HepG2 (cell line): ENCODE results near the gene PLSCR3. TPM values are rescaled to one million over a fixed set of nuclear protein-coding genes. Genes with fewer than 3 reads are reported as not detected.

ENCODE experiments used
- BATF2 ChIP-seq: sonication (generic); formaldehyde crosslinking; IDR thresholded peaks from 2 replicates; pipeline ENCODE4 v1.8.0; 2022; ENCODE audit warnings: mild to moderate bottlenecking, missing genetic modification reagents, moderate library complexity
- ELF1 ChIP-seq: sonication (generic); formaldehyde crosslinking; IDR thresholded peaks from 2 replicates; pipeline ENCODE4 v1.4.0; 2020; ENCODE audit warnings: missing genetic modification reagents
- FOSL2 ChIP-seq: sonication (generic); formaldehyde crosslinking; IDR thresholded peaks from 2 replicates; pipeline ENCODE4 v1.4.0; 2020; ENCODE audit warnings: missing genetic modification reagents
- FOXK1 ChIP-seq: sonication (generic); formaldehyde crosslinking; IDR thresholded peaks from 2 replicates; pipeline ENCODE4 v1.4.0; 2020; ENCODE audit warnings: low read depth, missing genetic modification reagents, borderline replicate concordance
- KLF9 ChIP-seq: IDR thresholded peaks from 2 replicates; pipeline ENCODE4 v1.6.1; 2016; ENCODE audit warnings: low read depth
- NONO ChIP-seq, 2 experiments: fragments of 450-650 bp in 1 of 2; sonication (generic) in 1 of 2; formaldehyde crosslinking in 1 of 2; IDR thresholded peaks in 1 of 2; conservative IDR thresholded peaks in 1 of 2; 2 replicates each; pipeline versions ENCODE4 v1.6.1 to v1.8.0; 2017 to 2022; ENCODE audit warnings: mild to moderate bottlenecking in 1 of 2, missing genetic modification reagents in 1 of 2, moderate library complexity in 1 of 2
- NR2F2 ChIP-seq: IDR thresholded peaks from 2 replicates; pipeline ENCODE4 v1.6.1; 2012; ENCODE audit warnings: low read depth, inconsistent platforms, borderline replicate concordance
- PRPF4 ChIP-seq: fragments of 200-400 bp; formaldehyde crosslinking; IDR thresholded peaks from 2 replicates; pipeline ENCODE4 v1.6.1; 2016; ENCODE audit warnings: low read length, low read depth; ENCODE audit not compliant: poor library complexity, severe bottlenecking
- RARA ChIP-seq: IDR thresholded peaks from 2 replicates; pipeline ENCODE4 v1.6.1; 2016; ENCODE audit warnings: missing genetic modification reagents, missing compliant biosample characterization
- SOX13 ChIP-seq, 3 experiments: fragments of 450-650 bp in 1 of 3; sonication (generic) in 1 of 3; formaldehyde crosslinking in 1 of 3; IDR thresholded peaks in 2 of 3; conservative IDR thresholded peaks in 1 of 3; 2 replicates each; pipeline versions ENCODE4 v1.5.0 to v1.6.1; 2016 to 2020; ENCODE audit warnings: antibody characterized with exemption in 1 of 3, mild to moderate bottlenecking in 1 of 3, missing compliant biosample characterization in 1 of 3, missing genetic modification reagents in 1 of 3, moderate library complexity in 1 of 3
- SP1 ChIP-seq, 2 experiments: fragments of 450-650 bp in 1 of 2; sonication (generic) in 1 of 2; formaldehyde crosslinking in 1 of 2; IDR thresholded peaks; 2 replicates each; pipeline versions ENCODE4 v1.4.0 to v1.6.1; 2016 to 2020; ENCODE audit warnings: missing genetic modification reagents in 1 of 2
- TGIF2 ChIP-seq: IDR thresholded peaks from 2 replicates; pipeline ENCODE4 v1.6.1; 2016; ENCODE audit warnings: control low read depth, missing compliant biosample characterization
- THYN1 ChIP-seq: sonication (generic); formaldehyde crosslinking; IDR thresholded peaks from 2 replicates; pipeline ENCODE4 v1.8.1; 2023; ENCODE audit warnings: low read depth, mild to moderate bottlenecking, moderate library complexity, missing genetic modification reagents, borderline replicate concordance
- ZFY ChIP-seq: sonication (generic); formaldehyde crosslinking; IDR thresholded peaks from 2 replicates; pipeline ENCODE4 v1.4.0; 2020; ENCODE audit warnings: missing genetic modification reagents
- ZNF430 ChIP-seq: sonication (generic); formaldehyde crosslinking; IDR thresholded peaks from 2 replicates; pipeline ENCODE4 v1.9.0; 2021; ENCODE audit warnings: mild to moderate bottlenecking, missing genetic modification reagents
- ZNF496 ChIP-seq: sonication (generic); formaldehyde crosslinking; IDR thresholded peaks from 2 replicates; pipeline ENCODE4 v1.8.1; 2023; ENCODE audit warnings: mild to moderate bottlenecking, moderate library complexity, missing genetic modification reagents; ENCODE audit not compliant: insufficient replicate concordance
- ZNF672 ChIP-seq: sonication (generic); formaldehyde crosslinking; IDR thresholded peaks from 2 replicates; pipeline ENCODE4 v1.8.1; 2022; ENCODE audit warnings: missing genetic modification reagents
- ZNF777 ChIP-seq: sonication (generic); formaldehyde crosslinking; IDR thresholded peaks from 2 replicates; pipeline ENCODE4 v1.4.0; 2020; ENCODE audit warnings: missing genetic modification reagents
- polyA plus RNA-seq, 8 experiments: library from polyadenylated mRNA; depleted of rRNA in 3 of 8; stranded (reverse) in 7 of 8; unstranded in 1 of 8; fragments of >200 nt; fragmentation: Illumina TruSeq in 4 of 8; extraction: Trizol in 4 of 8; gene quantifications; 2 replicates each; pipeline versions ENCODE4 v1.2.1 to v1.2.3, GENCODE V29; 2011 to 2016; ENCODE audit warnings: low read depth in 4 of 8, missing spikeins in 1 of 8, mixed read lengths in 1 of 8; ENCODE audit not compliant: insufficient read depth in 1 of 8
- total RNA-seq, 5 experiments: library from RNA; depleted of rRNA; stranded (reverse); fragments of >200 nt; fragmentation: Illumina TruSeq; extraction: Trizol; gene quantifications; 2 replicates each; pipeline ENCODE4 v1.2.3, GENCODE V29; 2016; ENCODE audit warnings: low read depth in 1 of 5
- TF ChIP-seq, protein P1 (sequence below): sonication (generic); formaldehyde crosslinking; IDR thresholded peaks from 2 replicates; pipeline ENCODE4 v1.5.0; 2020; ENCODE audit warnings: mild to moderate bottlenecking, missing genetic modification reagents
- TF ChIP-seq, protein P2 (sequence below): IDR thresholded peaks from 2 replicates; pipeline ENCODE4 v1.6.1; 2016; ENCODE audit warnings: missing genetic modification reagents, missing compliant biosample characterization
- TF ChIP-seq, protein P3 (sequence below): sonication (generic); formaldehyde crosslinking; IDR thresholded peaks from 2 replicates; pipeline ENCODE4 v1.5.1; 2020; ENCODE audit warnings: mild to moderate bottlenecking, missing genetic modification reagents, moderate library complexity

Gene PLSCR3
- total and polyA plus RNA-seq, 2 of the 13 experiments (the other 11 are each of a cell fraction or from before 2014, with no cell fraction given): 5.6 to 6.2 TPM

DNA sequence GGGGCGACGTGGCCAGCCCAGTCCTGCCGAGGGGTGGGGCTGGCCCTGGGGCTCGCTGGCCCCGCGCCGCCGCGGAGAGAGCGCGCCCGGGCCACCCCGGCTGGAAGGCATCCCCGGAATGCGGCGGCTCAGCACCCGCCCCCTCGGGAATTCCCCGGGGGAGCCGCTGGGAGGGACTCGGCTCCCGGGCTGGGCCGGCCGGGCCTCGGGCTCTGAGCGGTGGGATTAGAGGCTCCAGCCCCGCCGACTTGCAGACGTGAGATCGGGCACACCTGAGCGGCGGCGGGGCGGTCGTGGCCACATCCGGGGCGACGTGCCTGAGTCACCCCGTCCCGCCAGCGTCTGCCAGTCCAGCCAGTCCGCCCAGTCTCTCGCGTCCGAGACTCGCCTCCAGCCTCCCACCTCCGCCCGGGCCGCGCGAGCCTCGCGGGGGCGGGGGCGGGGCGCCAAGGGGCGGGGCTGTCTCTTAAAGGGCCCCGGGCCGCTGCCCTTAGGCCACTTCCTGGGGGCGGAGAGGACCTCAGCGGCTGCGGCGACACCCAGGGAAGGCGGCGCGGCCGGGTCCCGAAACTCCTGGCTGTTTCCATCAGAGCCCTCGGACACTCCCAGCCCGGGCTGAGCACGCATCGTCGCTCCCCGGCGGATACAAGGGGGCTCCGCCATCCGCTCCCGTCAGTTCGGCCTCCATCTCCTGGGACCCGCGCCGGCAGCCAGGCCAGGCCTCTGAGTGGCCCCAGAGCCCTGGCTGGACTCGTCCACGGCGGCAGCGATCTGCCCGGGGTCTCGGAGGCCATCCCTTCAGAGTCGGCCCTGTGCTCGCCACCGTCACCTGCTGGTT, 42.4 kb downstream of the PLSCR3 start, which contains the start of gene KCTD11 (continued):
- TF ChIP-seq, protein P1, sequence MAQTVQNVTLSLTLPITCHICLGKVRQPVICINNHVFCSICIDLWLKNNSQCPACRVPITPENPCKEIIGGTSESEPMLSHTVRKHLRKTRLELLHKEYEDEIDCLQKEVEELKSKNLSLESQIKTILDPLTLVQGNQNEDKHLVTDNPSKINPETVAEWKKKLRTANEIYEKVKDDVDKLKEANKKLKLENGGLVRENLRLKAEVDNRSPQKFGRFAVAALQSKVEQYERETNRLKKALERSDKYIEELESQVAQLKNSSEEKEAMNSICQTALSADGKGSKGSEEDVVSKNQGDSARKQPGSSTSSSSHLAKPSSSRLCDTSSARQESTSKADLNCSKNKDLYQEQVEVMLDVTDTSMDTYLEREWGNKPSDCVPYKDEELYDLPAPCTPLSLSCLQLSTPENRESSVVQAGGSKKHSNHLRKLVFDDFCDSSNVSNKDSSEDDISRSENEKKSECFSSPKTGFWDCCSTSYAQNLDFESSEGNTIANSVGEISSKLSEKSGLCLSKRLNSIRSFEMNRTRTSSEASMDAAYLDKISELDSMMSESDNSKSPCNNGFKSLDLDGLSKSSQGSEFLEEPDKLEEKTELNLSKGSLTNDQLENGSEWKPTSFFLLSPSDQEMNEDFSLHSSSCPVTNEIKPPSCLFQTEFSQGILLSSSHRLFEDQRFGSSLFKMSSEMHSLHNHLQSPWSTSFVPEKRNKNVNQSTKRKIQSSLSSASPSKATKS (CRISPR knock-in tag): no peak
- no peak for TF ChIP-seq ZNF672 (CRISPR knock-in tag)
- TF ChIP-seq RARA (CRISPR knock-in tag): peak; percentile 54
- no peak for TF ChIP-seq THYN1
- peak; percentile 77 for TF ChIP-seq FOSL2
- TF ChIP-seq NR2F2: peak; percentile 11; the same call in 1 of the 2 replicates
- TF ChIP-seq ZNF496 (CRISPR knock-in tag): no peak
- TF ChIP-seq PRPF4: no peak
- no peak for TF ChIP-seq SP1 (IDR thresholded peaks at IDR 0.05)
- TF ChIP-seq SP1 (CRISPR knock-in tag; IDR thresholded peaks at IDR 0.05): peak; percentile 87
- no peak for TF ChIP-seq SOX13 (IDR thresholded peaks at IDR 0.05)
- no peak; a peak in 1 of 4 replicates for TF ChIP-seq SOX13 (CRISPR knock-in tag; conservative IDR thresholded peaks at IDR 0.05 in 1 of 2, IDR thresholded peaks at IDR 0.05 in 1 of 2)
- no peak for TF ChIP-seq TGIF2
- TF ChIP-seq ZNF430 (CRISPR knock-in tag): no peak
- peak; percentile 16; the same call in 1 of the 2 replicates for TF ChIP-seq FOXK1
- TF ChIP-seq KLF9: peak; percentile 38; the same call in 1 of the 2 replicates
- TF ChIP-seq ZNF777 (CRISPR knock-in tag): peak; percentile 81
- TF ChIP-seq ZFY: peak; percentile 76
- TF ChIP-seq, protein P2, sequence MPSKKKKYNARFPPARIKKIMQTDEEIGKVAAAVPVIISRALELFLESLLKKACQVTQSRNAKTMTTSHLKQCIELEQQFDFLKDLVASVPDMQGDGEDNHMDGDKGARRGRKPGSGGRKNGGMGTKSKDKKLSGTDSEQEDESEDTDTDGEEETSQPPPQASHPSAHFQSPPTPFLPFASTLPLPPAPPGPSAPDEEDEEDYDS: peak; percentile 81
- no peak for TF ChIP-seq NONO (IDR thresholded peaks at IDR 0.05)
- TF ChIP-seq NONO (CRISPR knock-in tag; conservative IDR thresholded peaks at IDR 0.05): peak; percentile 73; the same call in 1 of the 2 replicates
- TF ChIP-seq, protein P3, sequence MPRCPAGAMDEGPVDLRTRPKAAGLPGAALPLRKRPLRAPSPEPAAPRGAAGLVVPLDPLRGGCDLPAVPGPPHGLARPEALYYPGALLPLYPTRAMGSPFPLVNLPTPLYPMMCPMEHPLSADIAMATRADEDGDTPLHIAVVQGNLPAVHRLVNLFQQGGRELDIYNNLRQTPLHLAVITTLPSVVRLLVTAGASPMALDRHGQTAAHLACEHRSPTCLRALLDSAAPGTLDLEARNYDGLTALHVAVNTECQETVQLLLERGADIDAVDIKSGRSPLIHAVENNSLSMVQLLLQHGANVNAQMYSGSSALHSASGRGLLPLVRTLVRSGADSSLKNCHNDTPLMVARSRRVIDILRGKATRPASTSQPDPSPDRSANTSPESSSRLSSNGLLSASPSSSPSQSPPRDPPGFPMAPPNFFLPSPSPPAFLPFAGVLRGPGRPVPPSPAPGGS (CRISPR knock-in tag): peak; percentile 97
- 0 out of 2 replicates have a peak, but pooled peaks have one; percentile 45 for TF ChIP-seq BATF2 (CRISPR knock-in tag)
- peak; percentile 73 for TF ChIP-seq ELF1 (CRISPR knock-in tag)
